Midbrain (tissue), 1 donor: ENCODE results near the gene AAK1.

ENCODE experiments used
- DNase-seq: peaks from one replicate; lab custom pipeline; 2025; lab: John Stamatoyannopoulos, UW

AAK1 gene

GRCh38 chr2:69491864-69492263 lies 151.7 kb downstream of the AAK1 start:
- DNase-seq = no peak

GRCh38 chr2:69490486-69490885 lies 153.1 kb downstream of the AAK1 start:
- DNase-seq = no peak

GRCh38 chr2:69489793-69490192 lies 153.7 kb downstream of the AAK1 start:
- DNase-seq = no peak

GRCh38 chr2:69483696-69484095 lies 159.8 kb downstream of the AAK1 start:
- no peak for DNase-seq

- no peak for DNase-seq
These were observed 160.5 kb downstream of the AAK1 start for GRCh38 chr2:69483024-69483423.

GRCh38 chr2:69482471-69482870 lies 161.1 kb downstream of the AAK1 start:
- no peak for DNase-seq

- no peak for DNase-seq
These were observed 162.1 kb downstream of the AAK1 start for GRCh38 chr2:69481421-69481820.

GRCh38 chr2:69477627-69478026 lies 165.9 kb downstream of the AAK1 start:
- DNase-seq = no peak

GRCh38 chr2:69474688-69475087 lies 168.9 kb downstream of the AAK1 start:
- no peak for DNase-seq

- no peak for DNase-seq
These were observed 171.7 kb downstream of the AAK1 start for GRCh38 chr2:69471793-69472192.

GRCh38 chr2:69470911-69471310 lies 172.6 kb downstream of the AAK1 start:
- DNase-seq = no peak

- no peak for DNase-seq
These were observed 173.8 kb downstream of the AAK1 start for GRCh38 chr2:69469784-69470183.

GRCh38 chr2:69469375-69469774 lies 174.2 kb downstream of the AAK1 start:
- no peak for DNase-seq

- no peak for DNase-seq
These were observed 176.8 kb downstream of the AAK1 start for GRCh38 chr2:69466728-69467127.

GRCh38 chr2:69465513-69466456 lies 177.8 kb downstream of the AAK1 start:
- no peak for DNase-seq

- no peak for DNase-seq
These were observed 179.0 kb downstream of the AAK1 start for GRCh38 chr2:69464575-69464974.

- DNase-seq = no peak
These were observed 180.8 kb downstream of the AAK1 start for GRCh38 chr2:69462780-69463179.

- no peak for DNase-seq
These were observed 182.1 kb downstream of the AAK1 start for GRCh38 chr2:69461404-69461803.

GRCh38 chr2:69459936-69460335 lies 183.6 kb downstream of the AAK1 start:
- no peak for DNase-seq

- DNase-seq = no peak
These were observed 186.5 kb downstream of the AAK1 start for GRCh38 chr2:69456950-69457445.

- DNase-seq = no peak
These were observed 187.4 kb downstream of the AAK1 start for GRCh38 chr2:69456154-69456553.

GRCh38 chr2:69454976-69455375 lies 188.6 kb downstream of the AAK1 start:
- DNase-seq = no peak

- DNase-seq = no peak
These were observed 189.9 kb downstream of the AAK1 start for GRCh38 chr2:69453475-69454129.
